HG02970 (cell line): ENCODE measurements around the gene TACO1.

Experiments used
- ATAC-seq: cut with Tn5 transposase; IDR thresholded peaks from one replicate; pipeline ENCODE4 v1.9.1; 2021; ENCODE audit warnings: mild to moderate bottlenecking, moderate library complexity, moderate number of reproducible peaks; ENCODE audit not compliant: unreplicated experiment, low FRiP score

TACO1 gene

DNA sequence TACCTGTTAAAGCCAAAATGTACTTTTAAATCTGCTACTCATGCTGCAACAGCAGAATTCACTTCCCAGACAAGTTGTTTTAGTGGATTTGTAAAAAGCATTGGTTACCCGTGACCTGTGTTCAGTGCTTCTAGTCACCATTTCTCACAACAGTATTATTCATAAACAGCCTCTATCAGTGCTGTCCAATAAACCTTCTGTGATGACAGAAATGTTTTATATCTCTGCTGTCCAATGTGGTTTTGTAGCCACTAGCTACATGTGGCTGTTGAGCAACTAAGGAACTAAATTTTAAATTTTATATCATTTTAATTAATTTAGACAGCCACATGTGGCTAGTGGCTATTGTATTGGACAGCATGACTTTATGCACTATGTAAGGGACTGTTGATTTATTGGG is 34.1 kb downstream of the TACO1 start:
- no peak for ATAC-seq

DNA sequence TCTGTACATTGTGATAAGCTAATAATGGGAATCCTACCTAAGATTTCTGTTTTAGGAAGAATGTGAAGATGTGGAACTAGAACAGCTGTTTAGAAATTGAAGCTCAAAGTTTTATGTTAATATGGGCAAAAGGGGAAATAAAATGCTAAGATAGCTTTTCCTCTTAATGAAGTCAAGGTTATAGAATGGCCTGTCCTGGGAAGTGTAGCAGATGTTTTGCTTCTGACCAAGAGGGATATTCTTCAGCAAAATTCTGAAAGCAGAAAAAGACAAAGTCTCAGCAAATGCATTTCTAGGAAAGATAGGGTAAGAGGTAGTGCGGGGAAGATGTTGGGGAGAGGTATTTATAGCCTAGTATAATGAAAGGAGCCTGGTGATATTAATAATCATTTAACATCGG is 34.6 kb downstream of the TACO1 start:
- ATAC-seq, result no peak

DNA sequence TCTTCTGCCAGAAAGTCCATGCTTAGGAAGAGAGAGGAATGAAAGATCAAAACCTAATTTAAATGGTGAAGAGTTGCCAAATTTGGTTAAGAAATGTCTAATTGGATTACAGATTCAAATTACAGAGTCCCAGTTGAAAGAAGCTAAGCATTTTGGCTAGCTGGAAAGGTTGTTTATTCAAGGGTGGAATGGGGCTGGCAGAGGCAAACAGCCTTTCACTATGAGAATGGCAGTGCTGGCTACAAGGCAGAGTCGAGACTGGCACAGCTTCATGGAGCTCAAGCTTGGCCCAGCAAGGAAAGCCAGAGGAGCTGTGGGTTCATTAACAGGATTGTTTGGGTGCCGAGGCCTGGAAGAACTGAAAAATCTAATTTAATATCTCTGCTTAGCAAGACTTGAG is 35.1 kb downstream of the TACO1 start:
- no peak for ATAC-seq

DNA sequence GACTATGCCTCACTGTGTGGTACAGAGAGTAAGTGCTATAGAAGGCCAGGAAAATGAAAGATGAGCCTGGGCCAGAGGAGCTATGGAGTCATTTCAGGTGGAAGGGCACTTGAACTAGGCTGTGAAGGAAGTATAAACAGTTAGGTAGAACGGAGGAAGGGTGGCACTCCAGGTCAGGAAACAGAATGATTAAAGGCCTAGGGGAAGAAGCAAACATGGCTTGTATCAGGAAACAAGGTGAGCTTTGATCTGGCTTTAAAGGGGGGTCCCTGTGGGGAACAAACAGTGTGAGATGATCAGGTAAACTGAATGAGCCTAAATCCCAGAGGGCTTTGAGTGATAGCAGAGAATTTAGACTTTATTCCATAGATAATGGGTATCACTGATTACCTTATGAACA is 38.4 kb downstream of the TACO1 start:
- ATAC-seq, result no peak

DNA sequence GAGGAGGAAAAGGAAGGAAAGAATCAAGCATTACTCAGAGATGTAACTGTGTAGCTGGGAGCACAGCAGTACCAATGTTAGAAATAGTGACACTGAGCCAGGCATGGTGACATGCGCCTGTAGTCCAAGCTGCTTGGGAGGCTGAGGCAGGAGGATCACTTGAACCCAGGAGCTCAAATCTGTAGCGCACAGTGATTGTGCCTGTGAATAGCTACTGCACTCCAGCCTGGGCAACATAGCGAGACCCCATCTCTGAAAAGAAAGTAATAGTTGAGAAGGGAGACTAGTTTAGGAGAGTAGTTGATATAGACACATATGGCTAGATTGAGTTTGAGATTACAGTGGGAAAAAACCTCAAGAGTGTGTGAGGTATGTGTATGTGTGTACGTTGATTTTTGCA is 39.3 kb downstream of the TACO1 start:
- no peak for ATAC-seq

DNA sequence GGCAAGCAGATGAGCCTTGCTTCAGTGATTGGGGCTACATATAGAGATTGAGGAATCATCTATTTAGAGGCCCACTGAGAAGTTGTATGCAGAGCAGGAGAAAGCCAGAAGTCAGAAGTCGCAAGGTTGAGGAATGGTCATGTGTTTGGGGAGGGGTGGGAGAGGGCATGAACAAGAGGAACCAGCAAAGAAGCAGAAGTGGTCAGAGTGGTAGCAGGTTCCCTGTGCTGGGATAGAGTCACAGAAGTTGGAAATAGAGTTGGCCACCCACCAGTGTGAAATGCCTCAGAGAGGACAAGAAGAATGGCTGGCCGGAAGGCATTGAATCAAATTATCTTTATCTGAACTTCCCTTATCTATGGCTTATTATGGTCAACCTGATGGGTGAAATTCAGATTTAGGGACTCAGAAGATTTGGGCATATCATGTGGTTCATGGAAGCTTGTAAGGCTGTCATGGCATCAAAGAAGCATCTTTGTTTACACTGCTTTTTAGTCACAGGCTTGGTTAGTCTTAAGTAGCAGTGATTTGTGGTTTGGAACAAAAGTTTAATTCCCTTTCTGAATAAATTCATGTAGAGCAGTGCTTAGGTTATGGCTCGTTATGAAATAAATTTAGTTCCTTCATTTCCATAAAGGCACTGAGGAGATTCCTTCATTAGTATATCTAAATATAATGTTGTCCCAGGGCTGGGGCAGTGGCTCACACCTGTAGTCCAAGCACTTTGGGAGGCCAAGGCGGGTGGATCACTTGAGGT is 41.2 kb downstream of the TACO1 start:
- ATAC-seq, result no peak

DNA sequence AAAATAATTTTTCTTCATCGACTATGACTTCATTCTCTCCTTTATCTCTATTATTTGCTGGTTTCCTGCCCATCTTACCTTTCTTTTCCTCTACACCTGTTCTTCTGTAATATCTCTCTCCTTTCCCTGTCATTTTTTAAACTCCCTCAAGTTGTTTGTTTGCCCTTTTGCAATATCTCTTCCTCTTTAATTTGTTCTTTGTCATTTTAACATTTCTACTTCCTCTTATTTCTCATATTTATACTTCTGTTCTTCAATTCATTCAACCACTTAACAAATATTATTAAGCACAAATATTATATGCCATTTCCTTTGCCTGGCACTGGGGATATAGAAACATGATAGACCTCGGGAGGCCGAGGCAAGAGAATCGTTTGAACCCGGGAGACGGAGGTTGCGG is 44.2 kb downstream of the TACO1 start:
- no peak for ATAC-seq

DNA sequence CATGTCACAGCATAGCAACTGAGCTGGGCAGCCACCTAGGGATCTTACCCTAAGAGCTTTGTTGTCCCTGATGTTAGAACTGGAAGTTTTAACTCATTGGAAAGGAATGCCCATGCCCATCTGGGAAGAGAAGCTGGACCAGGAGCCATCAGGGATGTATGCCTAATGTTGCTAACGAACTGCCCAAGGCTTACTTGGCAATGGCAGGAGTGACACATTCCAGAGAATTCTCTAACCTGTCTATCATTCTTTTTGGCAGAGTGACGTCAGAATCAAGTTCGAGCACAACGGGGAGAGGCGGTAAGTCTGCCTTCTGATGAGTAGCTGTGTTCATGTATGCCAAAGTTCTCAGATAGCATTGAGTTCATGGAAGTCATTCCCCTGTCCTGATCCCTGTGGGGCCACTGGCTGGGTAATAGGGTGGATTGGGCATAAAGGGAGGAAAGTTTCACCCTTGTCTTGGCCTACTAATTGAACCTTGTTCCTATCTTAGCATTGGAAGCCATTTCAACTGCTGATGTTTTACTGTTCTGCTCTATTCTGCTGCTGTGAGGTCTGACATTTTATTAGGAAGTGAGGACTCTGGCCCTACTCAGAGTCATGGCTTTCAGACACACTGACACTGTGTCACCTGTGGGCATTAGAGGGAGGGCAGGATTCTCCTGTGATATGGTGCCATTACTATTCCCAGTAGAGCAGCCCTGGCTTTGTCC is 45.2 kb downstream of the TACO1 start:
- ATAC-seq, result no peak

DNA sequence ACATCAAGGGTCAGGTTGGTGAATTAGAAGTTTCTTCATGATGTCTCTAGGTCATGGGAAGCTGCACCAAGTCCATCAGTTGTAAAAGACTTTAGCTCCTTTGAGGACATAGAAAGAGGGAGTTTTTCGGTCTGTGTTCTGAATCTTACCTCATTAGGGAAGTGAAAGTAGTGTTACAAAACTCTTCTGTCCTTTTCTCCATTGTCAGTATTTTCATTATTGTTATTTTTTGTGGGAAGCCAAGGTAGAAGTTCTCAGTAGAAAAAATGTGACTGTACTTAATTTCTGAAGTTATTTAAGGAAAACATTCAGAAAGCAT is 45.8 kb downstream of the TACO1 start:
- no peak for ATAC-seq

DNA sequence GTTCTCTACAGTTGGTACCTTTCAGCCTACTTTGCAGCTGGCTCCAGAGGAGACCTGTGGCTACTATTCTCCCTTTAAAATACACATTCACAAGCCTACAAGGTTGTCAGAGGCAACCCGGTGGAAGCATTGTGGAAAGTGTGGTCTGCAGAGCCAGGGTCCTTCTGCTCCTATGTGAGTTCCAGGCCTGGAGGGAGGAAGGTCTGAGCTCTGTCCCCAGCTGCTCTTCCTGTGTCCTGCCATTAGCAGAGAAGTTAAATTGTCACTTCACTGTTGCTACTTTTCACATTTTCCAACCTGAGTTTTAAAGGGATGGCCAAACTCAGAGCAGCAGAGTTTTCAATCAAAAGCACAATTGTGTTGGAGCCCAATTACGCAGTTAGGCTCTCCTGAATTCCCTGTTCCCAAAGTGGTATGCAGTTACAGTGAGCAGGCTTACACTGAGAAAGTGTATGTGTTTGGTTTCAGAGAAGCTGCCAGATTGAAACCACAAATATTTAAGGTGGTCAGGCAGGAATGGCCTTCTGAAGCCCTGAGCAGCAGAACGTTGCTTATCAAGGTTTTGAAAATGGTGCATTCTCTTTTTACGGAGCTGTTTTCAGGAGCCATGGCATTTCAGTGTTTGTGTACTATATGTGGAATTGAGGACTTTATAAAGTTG is 46.5 kb downstream of the TACO1 start:
- no peak for ATAC-seq

DNA sequence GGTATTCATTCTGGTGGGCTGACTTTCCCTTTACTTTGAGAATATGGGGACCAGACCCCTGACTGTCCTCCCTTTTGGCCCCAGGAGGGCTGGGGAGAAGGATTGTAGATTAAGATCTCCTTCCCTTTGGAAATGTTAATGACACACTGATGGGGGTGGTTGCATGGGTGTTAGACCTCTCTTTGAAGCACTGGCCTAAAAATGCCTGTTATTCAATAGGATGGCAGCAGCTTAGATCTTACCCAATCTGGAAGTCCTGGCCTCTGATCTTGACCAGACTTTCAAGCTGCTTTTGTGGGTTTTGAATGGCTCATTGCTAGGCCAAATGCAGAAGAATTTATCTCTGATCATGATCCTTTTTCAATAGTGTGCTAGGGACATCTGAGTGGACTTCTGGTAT is 47.2 kb downstream of the TACO1 start:
- ATAC-seq, result no peak

DNA sequence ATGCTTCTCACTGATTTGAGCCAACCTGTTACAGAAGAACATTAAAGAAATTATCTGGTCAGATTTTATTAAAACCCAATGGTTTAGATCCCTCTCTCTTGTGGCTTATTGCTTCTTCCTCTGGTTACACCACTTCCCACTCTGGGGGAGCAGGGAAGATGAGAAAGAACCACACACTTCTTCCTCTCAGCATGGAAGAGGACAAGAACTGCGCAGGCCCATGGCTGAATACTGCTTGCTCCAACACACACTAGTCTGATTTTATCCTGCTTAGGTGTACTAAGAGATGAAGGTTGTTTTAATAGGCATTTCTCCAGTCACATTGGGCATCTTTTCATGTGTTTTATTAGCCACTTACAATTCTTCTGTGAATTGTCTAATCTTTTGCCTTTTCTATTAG is 49.1 kb downstream of the TACO1 start:
- no peak for ATAC-seq

DNA sequence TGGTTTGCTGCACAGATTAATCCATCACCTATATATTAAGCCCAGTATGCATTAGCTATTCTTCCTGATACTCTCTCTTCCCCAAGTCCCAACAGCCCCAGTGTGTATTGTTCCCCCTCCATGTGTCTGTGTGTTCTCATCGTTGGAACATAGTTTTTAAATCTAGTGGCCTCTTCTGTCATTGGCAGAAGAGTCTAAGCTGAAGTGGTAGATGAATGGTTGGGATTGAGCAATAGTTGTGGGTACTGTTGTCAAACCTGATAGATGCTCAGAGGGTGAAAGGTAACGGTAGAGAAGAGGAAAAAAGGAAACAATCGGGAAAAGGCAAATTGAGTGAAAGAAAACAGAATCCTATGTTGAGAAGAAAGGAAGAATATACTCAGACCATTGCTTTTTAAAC is 51.4 kb downstream of the TACO1 start:
- no peak for ATAC-seq

DNA sequence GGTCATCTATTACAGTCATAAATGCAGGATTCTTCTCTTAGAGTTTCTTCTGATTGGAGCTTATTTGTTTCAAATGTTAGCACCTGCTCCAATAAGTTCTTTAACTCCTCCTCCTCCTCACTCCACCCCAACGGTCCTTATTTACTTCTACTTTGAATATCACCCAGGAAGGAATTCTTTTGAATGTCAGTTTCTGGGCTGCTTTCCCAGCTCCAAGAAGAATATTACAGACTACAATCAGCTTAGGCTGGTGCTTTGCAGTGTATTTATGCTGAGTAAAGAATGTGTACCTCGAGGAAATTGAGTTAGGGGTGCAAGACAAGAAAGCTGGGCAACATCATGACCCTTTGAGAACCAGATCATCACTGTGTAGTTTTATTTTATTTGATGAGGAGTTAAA is 52.4 kb downstream of the TACO1 start:
- no peak for ATAC-seq

DNA sequence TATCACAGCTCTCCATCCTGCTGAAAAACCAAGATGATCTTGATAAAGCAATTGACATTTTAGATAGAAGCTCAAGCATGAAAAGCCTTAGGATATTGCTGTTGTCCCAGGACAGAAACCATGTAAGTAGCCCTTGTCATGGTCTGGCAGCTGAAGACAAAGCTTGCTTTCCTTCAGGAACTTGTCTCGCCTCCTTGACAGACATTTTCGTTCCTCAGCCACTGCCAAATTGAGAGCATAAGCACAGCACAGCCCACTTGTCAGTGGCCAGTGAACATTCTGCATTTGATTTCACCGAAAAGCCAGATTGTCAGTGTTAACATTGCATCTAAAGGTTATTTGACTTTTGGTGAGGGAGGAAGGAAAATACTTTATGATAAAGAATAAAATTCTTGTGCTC is 57.1 kb downstream of the TACO1 start:
- ATAC-seq, result no peak
